Measurements from ENCODE around the gene SLC25A41.
"Not testable (repeated sequence)": the region's sequence is repeated elsewhere in the genome, so short reads cannot be mapped to it uniquely, and the experiment has no call there.

The SLC25A41 gene

GRCh38 chr19:6459262-6460098 lies 25.9 kb upstream of the SLC25A41 start, which contains the start of gene SLC25A23:
SLC25A23 (minus strand) TSS chr19:6459792; CDS start chr19:6459628, 164 bp downstream.
- peak; percentile 76 to 77 for DNase-seq

GRCh38 chr19:6458695-6459261 lies 25.2 kb upstream of the SLC25A41 start:
- no peak for DNase-seq

DNA sequence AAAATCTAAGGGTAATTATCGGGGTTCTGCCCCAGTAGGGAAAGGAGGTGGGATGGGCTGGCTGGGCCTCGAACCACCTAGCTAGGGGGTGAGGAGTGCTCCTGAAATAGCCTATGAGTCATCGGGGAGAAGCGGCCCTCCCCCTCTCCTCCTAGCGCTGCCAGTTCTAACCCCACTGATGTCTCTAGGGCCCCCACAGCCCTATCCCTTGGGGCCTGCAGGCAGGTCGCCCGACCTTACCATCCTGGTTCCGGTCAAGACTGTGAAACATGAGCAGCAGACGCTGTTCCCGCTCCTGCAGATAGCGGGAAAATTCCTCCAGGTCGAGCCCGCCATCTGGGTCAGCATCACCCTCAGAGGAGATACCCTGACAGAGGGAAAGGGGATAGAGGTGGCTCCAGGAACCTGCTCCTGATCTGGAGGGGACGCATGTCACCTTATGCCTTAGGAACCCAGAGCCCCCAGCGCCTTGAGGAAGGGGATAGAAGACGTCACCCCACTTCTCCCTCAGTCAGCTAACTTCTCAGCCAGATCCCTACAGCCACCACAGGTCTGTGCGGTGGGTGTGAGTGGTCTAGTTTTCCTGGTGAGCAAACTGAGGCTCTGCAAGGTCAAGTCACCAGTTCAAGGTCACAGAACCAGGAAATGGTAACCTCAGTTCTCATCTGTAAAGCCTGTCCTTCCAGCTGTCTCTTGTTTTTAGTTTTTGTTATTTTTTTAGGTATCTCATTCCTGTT lies 24.6 kb upstream of the SLC25A41 start:
- DNase-seq: no peak

- no peak for DNase-seq
These were observed 22.4 kb upstream of the SLC25A41 start for GRCh38 chr19:6455924-6456323.

DNA sequence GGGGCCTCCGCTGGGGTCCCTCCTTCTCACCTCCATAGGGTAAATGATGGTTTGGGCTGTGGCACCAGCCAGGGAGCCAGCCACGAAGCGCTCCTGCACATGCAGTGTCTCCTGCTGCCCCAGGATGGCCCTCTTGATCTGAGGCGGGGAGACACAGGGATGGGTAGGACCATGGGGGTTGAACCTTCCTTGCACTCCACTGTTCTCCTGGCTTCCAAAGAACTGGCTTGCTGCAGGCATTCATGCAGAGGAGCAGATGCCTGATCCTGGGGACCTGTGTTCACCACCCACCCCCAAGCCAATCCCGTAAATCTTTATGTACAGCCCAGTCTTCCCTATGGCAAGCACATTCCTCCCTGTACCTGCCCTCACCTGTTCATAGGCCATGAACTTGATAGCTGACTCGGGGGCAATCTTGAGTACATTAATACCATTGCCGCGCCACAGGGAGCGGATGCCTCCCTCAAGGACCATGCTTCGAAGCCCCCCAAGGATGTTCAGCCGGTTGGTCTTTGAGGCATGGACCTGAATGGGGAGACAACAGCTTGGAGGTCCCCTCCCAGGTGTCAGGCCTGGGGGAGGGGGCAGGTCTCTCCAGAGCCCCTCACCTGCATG lies 20.5 kb upstream of the SLC25A41 start:
- no peak for DNase-seq

GRCh38 chr19:6452899-6453298 lies 19.3 kb upstream of the SLC25A41 start:
- DNase-seq: no peak

GRCh38 chr19:6452223-6452614 lies 18.7 kb upstream of the SLC25A41 start:
- no peak for DNase-seq

DNA sequence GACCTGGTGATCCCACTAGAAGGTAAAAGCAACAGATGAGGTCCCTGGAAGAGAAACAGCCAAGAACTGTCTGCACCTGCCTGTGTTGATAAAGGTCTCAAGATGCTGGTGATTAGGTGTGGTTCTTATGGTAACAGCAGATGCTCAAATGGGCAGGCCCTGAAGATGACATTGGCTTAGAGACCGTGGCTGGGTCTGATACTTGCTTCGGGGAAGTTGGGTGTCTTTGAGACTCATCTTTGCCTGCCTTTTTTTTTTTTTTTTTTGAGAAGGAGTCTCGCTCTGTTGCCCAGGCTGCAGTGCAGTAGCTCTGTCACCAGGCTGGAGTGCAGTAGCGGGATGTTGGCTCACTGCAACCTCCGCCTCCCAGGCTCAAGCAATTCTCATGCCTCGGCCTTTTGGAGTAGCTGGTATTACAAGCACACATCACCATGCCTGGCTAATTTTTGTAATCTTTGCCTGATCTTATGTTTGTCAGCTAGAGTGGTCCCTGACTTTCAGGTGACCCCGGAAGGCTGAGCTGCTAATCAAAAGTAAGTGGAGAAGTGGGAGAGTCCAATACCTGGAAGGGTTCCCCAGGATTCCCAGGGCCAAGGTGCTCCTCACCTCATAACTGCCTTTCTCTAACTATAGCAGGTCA lies 18.1 kb upstream of the SLC25A41 start:
- no peak for DNase-seq

DNA sequence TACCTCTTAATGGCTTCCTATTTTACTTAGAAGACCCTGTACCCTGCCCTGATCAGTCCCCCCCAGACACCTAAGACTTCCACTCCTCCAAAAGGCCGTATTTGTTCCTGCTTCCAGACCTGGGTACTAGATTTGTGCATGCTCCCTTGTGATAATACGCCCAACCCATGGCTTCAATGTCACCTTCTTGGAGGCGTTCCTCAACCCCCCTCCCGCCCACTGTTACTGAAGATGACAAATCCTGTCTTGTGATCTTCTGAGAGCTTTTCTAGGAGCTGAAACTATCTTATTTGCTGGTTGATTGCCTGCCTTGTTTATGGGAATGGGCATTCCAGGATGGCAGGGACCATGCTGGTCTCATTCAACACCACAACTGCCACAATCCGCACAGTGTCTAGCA lies 16.6 kb upstream of the SLC25A41 start:
- no peak for DNase-seq

- DNase-seq: no peak
These were observed 14.5 kb upstream of the SLC25A41 start for GRCh38 chr19:6448045-6448444.

DNA sequence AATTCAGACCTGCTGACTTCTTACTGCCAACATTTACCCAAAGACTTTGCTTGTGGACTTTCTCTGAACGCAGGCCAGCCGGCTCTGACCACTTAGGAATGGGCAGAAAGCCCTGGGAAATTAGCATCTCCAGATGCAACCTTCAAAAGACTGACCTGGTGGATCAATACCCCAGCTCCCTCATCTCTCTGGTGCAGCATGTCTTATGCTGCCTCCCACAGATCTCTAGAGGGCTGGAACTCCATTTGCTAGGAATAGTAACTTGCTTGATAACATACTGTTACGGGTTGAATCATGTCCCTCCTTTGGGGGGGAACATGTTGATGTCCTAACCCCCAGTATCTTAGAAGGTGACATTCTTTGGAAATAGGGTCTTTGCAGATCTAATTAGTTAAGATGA lies 12.9 kb upstream of the SLC25A41 start:
- no peak for DNase-seq

DNA sequence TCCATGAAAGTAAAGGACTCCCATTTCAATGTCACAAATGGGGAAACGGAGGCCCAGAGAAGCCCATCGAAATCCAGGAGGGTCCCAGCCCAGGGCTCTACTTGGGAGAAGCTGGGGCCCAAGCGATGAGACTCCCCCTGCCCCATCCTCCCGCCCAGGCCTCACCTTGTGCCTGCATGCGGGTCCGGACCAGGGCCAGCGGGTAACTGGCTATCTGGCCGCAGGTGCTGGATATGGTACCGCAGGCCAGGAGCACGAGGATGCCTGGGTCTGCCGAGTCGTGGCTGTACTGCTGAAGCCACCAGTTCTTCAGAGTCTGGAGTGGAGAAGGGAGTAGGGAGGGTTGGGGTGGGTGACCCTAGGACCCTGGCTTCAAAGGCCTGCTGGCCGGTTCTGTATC lies 10.4 kb upstream of the SLC25A41 start:
- DNase-seq: no peak

DNA sequence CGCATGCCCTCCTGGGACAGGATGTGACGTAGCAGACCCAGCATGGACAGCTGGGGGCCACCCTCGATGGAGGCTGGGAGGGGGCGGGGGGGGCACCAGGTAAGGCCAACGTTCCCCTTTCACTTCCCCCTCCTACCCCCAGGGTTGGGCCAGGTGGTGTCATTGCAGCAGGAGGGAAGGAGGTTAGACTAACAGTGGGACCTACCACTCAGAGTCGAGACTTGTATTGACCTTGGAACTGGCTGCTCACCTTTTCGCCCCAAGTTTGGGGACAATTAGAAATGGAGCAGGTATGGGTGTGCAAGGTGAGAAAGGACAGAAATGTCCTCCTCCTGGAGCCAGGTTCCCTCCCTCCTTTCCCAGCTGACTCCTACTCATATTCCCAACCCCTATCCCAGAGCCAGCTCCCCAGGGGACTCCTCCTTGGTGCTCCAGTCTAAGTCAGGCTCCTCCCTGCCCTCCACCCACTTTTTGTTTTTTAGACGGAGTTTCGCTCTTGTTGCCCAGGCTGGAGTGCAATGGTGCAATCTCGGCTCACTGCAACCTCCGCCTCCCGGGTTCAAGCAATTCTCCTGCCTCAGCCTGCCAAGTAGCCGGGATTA lies 8.6 kb upstream of the SLC25A41 start:
- DNase-seq: no peak

DNA sequence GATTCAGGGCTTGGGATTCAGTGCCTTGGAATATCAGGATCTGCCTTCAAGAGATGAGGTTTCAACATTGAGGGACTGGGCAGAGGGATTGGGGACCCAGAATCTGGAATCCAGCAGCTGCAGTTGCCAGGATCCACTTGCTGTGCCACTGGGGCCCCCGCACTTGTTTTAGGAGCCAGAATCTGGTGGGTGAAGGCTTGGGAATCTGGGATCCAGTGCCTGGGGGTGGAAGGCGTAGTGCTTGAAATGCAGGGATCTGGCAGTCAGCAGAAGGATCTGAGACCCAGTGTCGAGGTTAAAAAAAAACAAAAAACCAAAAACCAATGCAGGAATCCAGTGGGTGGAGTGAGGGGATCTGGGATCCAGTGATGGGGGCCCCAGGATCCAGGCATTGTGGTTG lies 7.3 kb upstream of the SLC25A41 start:
- DNase-seq: no peak

GRCh38 chr19:6439743-6440142 lies 6.2 kb upstream of the SLC25A41 start:
- no peak for DNase-seq

- DNase-seq: no peak
These were observed 398 bp downstream of the SLC25A41 start for GRCh38 chr19:6433165-6433564.

DNA sequence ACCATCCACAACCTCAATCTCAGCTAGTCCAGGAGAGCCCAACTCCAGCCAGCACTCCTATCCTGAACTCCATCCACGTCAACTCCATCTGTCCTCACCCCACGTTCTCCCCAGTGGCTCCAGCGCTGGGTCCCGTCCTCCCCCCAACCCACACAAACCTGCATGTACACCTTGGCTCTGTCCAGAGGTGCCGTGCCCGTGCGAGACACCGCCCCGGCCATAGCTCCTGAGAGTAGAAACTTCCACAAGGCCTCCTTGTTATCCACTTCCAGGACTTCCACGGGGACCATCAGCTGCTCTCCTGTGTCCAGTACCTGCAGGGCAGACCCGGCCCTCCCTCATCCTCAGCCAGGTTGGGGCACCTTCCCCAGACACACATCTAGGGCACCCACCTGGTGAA lies 1.7 kb downstream of the SLC25A41 start:
- no peak for DNase-seq

GRCh38 chr19:6429419-6430221 lies 3.9 kb downstream of the SLC25A41 start:
- no peak for DNase-seq

GRCh38 chr19:6428692-6429418 lies 4.7 kb downstream of the SLC25A41 start:
- not testable (repeated sequence) for DNase-seq

- DNase-seq: no peak
These were observed 6.4 kb downstream of the SLC25A41 start for GRCh38 chr19:6427131-6427530.
